GM12892 (cell line): ENCODE measurements around the gene OXER1.

Experiments
- POLR2A ChIP-seq: IDR thresholded peaks from 2 replicates; pipeline ENCODE4 v1.6.1; 2011; ENCODE audit warnings: low read depth, low read length, control low read depth
- TAF1 ChIP-seq: IDR thresholded peaks from 2 replicates; pipeline ENCODE4 v1.6.1; 2011; ENCODE audit warnings: low read depth, mild to moderate bottlenecking, control low read depth, low read length, borderline replicate concordance

- no peak for TF ChIP-seq POLR2A
- no peak for TF ChIP-seq TAF1
These were observed 47.3 kb upstream of the OXER1 start for GRCh38 chr2:42810971-42811811.
